ENCODE measurements around the gene ARHGEF10L.

DNA sequence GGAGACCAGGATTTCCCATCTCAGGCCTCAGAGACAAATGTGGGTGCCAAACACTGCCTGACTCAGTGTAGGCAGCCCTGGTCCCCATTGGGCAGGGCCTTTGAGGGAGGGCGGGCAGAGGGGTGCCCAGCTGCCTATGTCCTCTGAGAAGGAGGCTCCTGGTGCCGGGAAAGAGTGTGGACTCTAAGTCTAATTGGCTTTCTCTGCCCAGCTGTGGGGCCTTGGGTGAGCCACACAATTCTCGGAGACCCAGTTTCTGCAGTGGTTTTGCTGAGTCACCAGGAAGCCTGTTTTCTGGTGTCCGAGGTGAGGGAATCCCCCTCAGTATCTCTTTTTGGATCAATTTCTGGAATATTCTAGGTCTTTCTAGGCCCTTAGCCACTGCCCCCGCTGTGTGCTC, 180.4 kb downstream of the ARHGEF10L start:
- TF ChIP-seq EZH2 (IDR thresholded peaks at IDR 0.05; ENCODE audit: borderline replicate concordance, low read depth, low read length, severe bottlenecking) (no peak), CTCF (IDR thresholded peaks at IDR 0.05; ENCODE audit: borderline replicate concordance, extremely low read depth, low read length, poor library complexity, severe bottlenecking) (no peak)
